ENCODE measurements around the gene MPST.

The MPST gene

GRCh38 chr22:36999463-36999862 lies 20.1 kb upstream of the MPST start:
- no peaks in the 10 kb centered on the region for H3K9me3 ChIP-seq (ENCODE audit: insufficient read depth, low read length)
- no peak overlapping the region for H3K4me2 ChIP-seq (ENCODE audit: low read depth, low read length, poor library complexity, severe bottlenecking)
- H3K9ac ChIP-seq (ENCODE audit: low read length): no peak overlapping the region
- H3K27ac ChIP-seq (ENCODE audit: low read depth, low read length): no peak overlapping the region
- no peak overlapping the region for H2AFZ ChIP-seq (ENCODE audit: low read depth, low read length, severe bottlenecking)
- no peaks in the 10 kb centered on the region for H3F3A ChIP-seq (ENCODE audit: insufficient read depth)
- no peak for TF ChIP-seq EZH2phosphoT487 (conservative IDR thresholded peaks at IDR 0.05; ENCODE audit: low read length)
- TF ChIP-seq, protein P1, sequence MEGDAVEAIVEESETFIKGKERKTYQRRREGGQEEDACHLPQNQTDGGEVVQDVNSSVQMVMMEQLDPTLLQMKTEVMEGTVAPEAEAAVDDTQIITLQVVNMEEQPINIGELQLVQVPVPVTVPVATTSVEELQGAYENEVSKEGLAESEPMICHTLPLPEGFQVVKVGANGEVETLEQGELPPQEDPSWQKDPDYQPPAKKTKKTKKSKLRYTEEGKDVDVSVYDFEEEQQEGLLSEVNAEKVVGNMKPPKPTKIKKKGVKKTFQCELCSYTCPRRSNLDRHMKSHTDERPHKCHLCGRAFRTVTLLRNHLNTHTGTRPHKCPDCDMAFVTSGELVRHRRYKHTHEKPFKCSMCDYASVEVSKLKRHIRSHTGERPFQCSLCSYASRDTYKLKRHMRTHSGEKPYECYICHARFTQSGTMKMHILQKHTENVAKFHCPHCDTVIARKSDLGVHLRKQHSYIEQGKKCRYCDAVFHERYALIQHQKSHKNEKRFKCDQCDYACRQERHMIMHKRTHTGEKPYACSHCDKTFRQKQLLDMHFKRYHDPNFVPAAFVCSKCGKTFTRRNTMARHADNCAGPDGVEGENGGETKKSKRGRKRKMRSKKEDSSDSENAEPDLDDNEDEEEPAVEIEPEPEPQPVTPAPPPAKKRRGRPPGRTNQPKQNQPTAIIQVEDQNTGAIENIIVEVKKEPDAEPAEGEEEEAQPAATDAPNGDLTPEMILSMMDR (IDR thresholded peaks at IDR 0.05; ENCODE audit: insufficient read depth, low read length, poor library complexity, severe bottlenecking): no peak
- no peaks in the 10 kb centered on the region; the same call in 1 of the 2 replicates for H3K27me3 ChIP-seq (ENCODE audit: low read length)
- H3K79me2 ChIP-seq (ENCODE audit: insufficient read depth, low read length): no peaks in the 10 kb centered on the region
- no peaks in the 10 kb centered on the region for H3K36me3 ChIP-seq (ENCODE audit: low read length)
- peaks cover 4% of the 10 kb centered on the region; the same call in 1 of the 2 replicates for H4K20me1 ChIP-seq (ENCODE audit: low read depth, low read length)
- H3K4me3 ChIP-seq (ENCODE audit: insufficient read depth, low read length, poor library complexity, severe bottlenecking): no peak overlapping the region
- H3K9me2 ChIP-seq (replicated peaks; ENCODE audit: insufficient read depth, low read length): no peaks in the 10 kb centered on the region

- Histone ChIP-seq H2AFZ (ENCODE audit: low read depth, low read length, severe bottlenecking) (no peak overlapping the region), H3K27me3 (ENCODE audit: low read length) (peaks cover 3% of the 10 kb centered on the region; the same call in 1 of the 2 replicates), H3K27ac (ENCODE audit: low read depth, low read length) (no peak overlapping the region), H3K4me2 (ENCODE audit: low read depth, low read length, poor library complexity, severe bottlenecking) (no peak overlapping the region), H3K9me2 (replicated peaks; ENCODE audit: insufficient read depth, low read length) (no peaks in the 10 kb centered on the region), H3F3A (ENCODE audit: insufficient read depth) (no peaks in the 10 kb centered on the region), H3K79me2 (ENCODE audit: insufficient read depth, low read length) (no peaks in the 10 kb centered on the region), H4K20me1 (ENCODE audit: low read depth, low read length) (peaks cover 4% of the 10 kb centered on the region; the same call in 1 of the 2 replicates), H3K36me3 (ENCODE audit: low read length) (no peaks in the 10 kb centered on the region), H3K9me3 (ENCODE audit: insufficient read depth, low read length) (no peaks in the 10 kb centered on the region), H3K4me3 (ENCODE audit: insufficient read depth, low read length, poor library complexity, severe bottlenecking) (no peak overlapping the region), H3K9ac (ENCODE audit: low read length) (no peak overlapping the region)
- TF ChIP-seq, protein P1 (IDR thresholded peaks at IDR 0.05; ENCODE audit: insufficient read depth, low read length, poor library complexity, severe bottlenecking): no peak
- TF ChIP-seq EZH2phosphoT487 (conservative IDR thresholded peaks at IDR 0.05; ENCODE audit: low read length): no peak
Observed at GRCh38 chr22:37000676-37001534, 18.6 kb upstream of the MPST start.

DNA sequence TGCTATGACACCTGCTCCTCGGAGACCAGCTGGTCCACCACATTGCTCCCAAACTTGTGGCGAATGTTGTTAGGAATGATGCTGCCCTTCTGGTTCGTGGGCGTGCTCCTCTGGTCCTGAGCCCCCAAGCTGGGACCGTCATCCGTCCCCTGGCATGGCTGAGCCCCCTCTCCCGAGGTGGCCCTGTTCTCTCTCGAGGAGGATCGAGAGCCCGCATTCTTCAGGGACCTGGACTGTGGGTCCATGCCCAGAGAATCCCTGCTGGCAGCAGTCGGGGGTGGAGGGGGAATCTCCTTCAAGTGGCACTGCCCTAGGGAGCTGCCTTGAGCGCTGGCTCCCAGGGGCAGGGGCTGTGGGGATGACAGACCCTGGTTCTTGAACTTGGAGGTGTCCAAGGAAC lies 17.7 kb upstream of the MPST start:
- Histone ChIP-seq H3K36me3 (ENCODE audit: low read length) (no peaks in the 10 kb centered on the region), H3K4me2 (ENCODE audit: low read depth, low read length, poor library complexity, severe bottlenecking) (no peak overlapping the region), H3K27me3 (ENCODE audit: low read length) (0 out of 2 replicates have a peak, but pooled peaks cover 3% of the 10 kb centered on the region), H3K79me2 (ENCODE audit: insufficient read depth, low read length) (no peaks in the 10 kb centered on the region), H3K9me2 (replicated peaks; ENCODE audit: insufficient read depth, low read length) (no peaks in the 10 kb centered on the region), H4K20me1 (ENCODE audit: low read depth, low read length) (no peaks in the 10 kb centered on the region), H3K9ac (ENCODE audit: low read length) (no peak overlapping the region), H2AFZ (ENCODE audit: low read depth, low read length, severe bottlenecking) (no peak overlapping the region), H3K27ac (ENCODE audit: low read depth, low read length) (no peak overlapping the region), H3F3A (ENCODE audit: insufficient read depth) (no peaks in the 10 kb centered on the region), H3K9me3 (ENCODE audit: insufficient read depth, low read length) (no peaks in the 10 kb centered on the region), H3K4me3 (ENCODE audit: insufficient read depth, low read length, poor library complexity, severe bottlenecking) (no peak overlapping the region)
- TF ChIP-seq, protein P1 (IDR thresholded peaks at IDR 0.05; ENCODE audit: insufficient read depth, low read length, poor library complexity, severe bottlenecking): no peak
- no peak for TF ChIP-seq EZH2phosphoT487 (conservative IDR thresholded peaks at IDR 0.05; ENCODE audit: low read length)

Measured in SU-DHL-6 (cell line).